SK-N-SH (cell line): ENCODE data around the gene ITM2B. TPM values are rescaled to one million over a fixed set of nuclear protein-coding genes. Genes with fewer than 3 reads are reported as not detected.

Experiments
- CTCF ChIA-PET: fragments of 300-600, 350-600 bp; formaldehyde crosslinking; extraction: SDS; loops from one replicate; lab custom pipeline; 2021; lab: Yijun Ruan, JAX
- POLR2A ChIA-PET: fragments of 350-600 bp; sonication (Branson Sonifier 250); formaldehyde crosslinking; extraction: SDS; loops from one replicate; lab custom pipeline; 2020; ENCODE audit warnings: antibody characterized with exemption, inconsistent platforms; lab: Yijun Ruan, JAX
- DNase-seq: peaks from one replicate; pipeline ENCODE4 v3.0.0; 2012
- H2AFZ ChIP-seq: fragments of 200-600 bp; sonication (generic); 2 replicates; pipeline ENCODE4 v1.8.1; 2016; ENCODE audit warnings: antibody characterized with exemption, mild to moderate bottlenecking, low read depth
- H3F3A ChIP-seq: fragments of 200-600 bp; sonication (generic); replicated peaks from 2 replicates; pipeline ENCODE3; 2016; ENCODE audit warnings: antibody characterized with exemption, mild to moderate bottlenecking; ENCODE audit not compliant: insufficient read depth
- H3K27ac ChIP-seq, 2 experiments: fragments of 200-500 bp in 1 of 2; fragments of 200-600 bp in 1 of 2; sonication (Bioruptor generic) in 1 of 2; sonication (generic), shearing (Covaris generic) in 1 of 2; 2 replicates each; pipeline versions ENCODE4 v1.5.1 to v1.6.1; 2014 to 2016; ENCODE audit warnings: low read depth in 2 of 2, inconsistent platforms in 1 of 2, low read length in 1 of 2, mild to moderate bottlenecking in 1 of 2, mixed read lengths in 1 of 2
- H3K27me3 ChIP-seq: fragments of 200-600 bp; sonication (generic), shearing (Covaris generic); 2 replicates; pipeline ENCODE4 v1.6.1; 2016; ENCODE audit warnings: mixed run types; ENCODE audit not compliant: insufficient read depth
- H3K36me3 ChIP-seq, 2 experiments: fragments of 200-500 bp in 1 of 2; fragments of 200-600 bp in 1 of 2; sonication (Bioruptor generic) in 1 of 2; sonication (generic) in 1 of 2; replicated peaks in 1 of 2; 2 replicates each; pipeline versions ENCODE3 to v1.5.1; 2014 to 2016; ENCODE audit warnings: low read length in 1 of 2, mild to moderate bottlenecking in 1 of 2; ENCODE audit not compliant: insufficient read depth in 2 of 2, control insufficient read depth in 1 of 2
- H3K4me1 ChIP-seq, 2 experiments: fragments of 200-500 bp in 1 of 2; fragments of 200-600 bp in 1 of 2; sonication (Bioruptor generic) in 1 of 2; sonication (generic), shearing (Covaris generic) in 1 of 2; 2 replicates each; pipeline versions ENCODE4 v1.5.1 to v1.6.1; 2014 to 2016; ENCODE audit warnings: low read depth in 1 of 2, low read length in 1 of 2, mixed run types in 1 of 2; ENCODE audit not compliant: insufficient read depth in 2 of 2, control insufficient read depth in 1 of 2
- H3K4me2 ChIP-seq: fragments of 200-600 bp; sonication (generic), shearing (Covaris generic); 2 replicates; pipeline ENCODE4 v1.6.1; 2017; ENCODE audit warnings: mixed run types
- H3K4me3 ChIP-seq, 2 experiments: fragments of 200-500 bp in 1 of 2; fragments of 200-600 bp in 1 of 2; sonication (Bioruptor generic) in 1 of 2; sonication (generic), shearing (Covaris generic) in 1 of 2; 2 replicates each; pipeline versions ENCODE4 v1.5.1 to v1.8.1; 2014 to 2016; ENCODE audit warnings: low read depth in 2 of 2, inconsistent platforms in 1 of 2, low read length in 1 of 2, mild to moderate bottlenecking in 1 of 2, mixed read lengths in 1 of 2, moderate library complexity in 1 of 2
- H3K79me2 ChIP-seq: fragments of 200-600 bp; sonication (generic); 2 replicates; pipeline ENCODE4 v1.8.1; 2017; ENCODE audit warnings: mild to moderate bottlenecking; ENCODE audit not compliant: insufficient read depth
- H3K9ac ChIP-seq: fragments of 200-600 bp; sonication (generic); 2 replicates; pipeline ENCODE4 v1.6.1; 2017; ENCODE audit warnings: mixed run types
- H3K9me2 ChIP-seq: fragments of 200-600 bp; sonication (generic); 2 replicates; pipeline ENCODE4 v1.6.1; 2017; ENCODE audit warnings: mixed run types
- H3K9me3 ChIP-seq: fragments of 200-600 bp; sonication (generic); 2 replicates; pipeline ENCODE4 v1.6.1; 2017; ENCODE audit warnings: mixed run types, mild to moderate bottlenecking, moderate library complexity
- H4K20me1 ChIP-seq: fragments of 200-600 bp; sonication (generic); 2 replicates; pipeline ENCODE4 v1.6.1; 2017; ENCODE audit warnings: mild to moderate bottlenecking, mixed run types; ENCODE audit not compliant: insufficient read depth
- CHD2 ChIP-seq: fragments of 150-350 bp; IDR thresholded peaks from 2 replicates; pipeline ENCODE4 v1.6.1; 2018; ENCODE audit warnings: low read length; ENCODE audit not compliant: partially characterized antibody
- ELF1 ChIP-seq: IDR thresholded peaks from 2 replicates; pipeline ENCODE4 v1.4.0; 2012
- EZH2phosphoT487 ChIP-seq: fragments of 200-600 bp; sonication (generic); IDR thresholded peaks from 2 replicates; pipeline ENCODE4 v1.6.1; 2017; ENCODE audit warnings: low read depth, mixed run types, mild to moderate bottlenecking, antibody characterized with exemption, moderate library complexity, borderline replicate concordance
- FOXM1 ChIP-seq: IDR thresholded peaks from 2 replicates; pipeline ENCODE4 v1.4.0; 2012; ENCODE audit warnings: low read depth, mild to moderate bottlenecking
- GABPA ChIP-seq: IDR thresholded peaks from 2 replicates; pipeline ENCODE4 v1.4.0; 2012; ENCODE audit warnings: low read depth, mild to moderate bottlenecking
- GATA2 ChIP-seq: sonication (generic); formaldehyde crosslinking; IDR thresholded peaks from 2 replicates; pipeline ENCODE4 v1.5.0; 2020; ENCODE audit warnings: mild to moderate bottlenecking, missing genetic modification reagents
- IRF3 ChIP-seq: fragments of 150-350 bp; IDR thresholded peaks from 2 replicates; pipeline ENCODE4 v1.6.1; 2016; ENCODE audit warnings: mild to moderate bottlenecking, low read depth, low read length
- MEF2A ChIP-seq: IDR thresholded peaks from 2 replicates; pipeline ENCODE4 v1.4.0; 2012; ENCODE audit warnings: low read depth, borderline replicate concordance
- NFIC ChIP-seq: IDR thresholded peaks from 2 replicates; pipeline ENCODE4 v1.4.0; 2012; ENCODE audit warnings: borderline replicate concordance
- NRF1 ChIP-seq: IDR thresholded peaks from 2 replicates; pipeline ENCODE4 v1.6.1; 2012; ENCODE audit warnings: low read depth, mild to moderate bottlenecking, low read length
- RCOR1 ChIP-seq: fragments of 150-350 bp; IDR thresholded peaks from 2 replicates; pipeline ENCODE4 v1.6.1; 2017; ENCODE audit warnings: antibody characterized with exemption, low read length
- REST ChIP-seq: IDR thresholded peaks from 2 replicates; pipeline ENCODE4 v1.6.1; 2012; ENCODE audit warnings: mild to moderate bottlenecking, low read depth, low read length, moderate library complexity
- RFX5 ChIP-seq: IDR thresholded peaks from 2 replicates; pipeline ENCODE4 v1.6.1; 2012; ENCODE audit warnings: mild to moderate bottlenecking, improper control_type of control experiment, low read length
- SIN3A ChIP-seq: IDR thresholded peaks from 2 replicates; pipeline ENCODE4 v1.6.1; 2012; ENCODE audit warnings: low read depth, mild to moderate bottlenecking, low read length, moderate library complexity, borderline replicate concordance
- SMC3 ChIP-seq: IDR thresholded peaks from 2 replicates; pipeline ENCODE4 v1.6.1; 2012; ENCODE audit warnings: low read depth, low read length, improper control_type of control experiment
- TEAD4 ChIP-seq: IDR thresholded peaks from 2 replicates; pipeline ENCODE4 v1.4.0; 2012; ENCODE audit warnings: mild to moderate bottlenecking, borderline replicate concordance; ENCODE audit not compliant: insufficient read depth
- USF1 ChIP-seq: IDR thresholded peaks from 2 replicates; pipeline ENCODE4 v1.4.0; 2012; ENCODE audit warnings: low read depth, borderline replicate concordance
- YY1 ChIP-seq: IDR thresholded peaks from 2 replicates; pipeline ENCODE4 v1.4.0; 2012; ENCODE audit warnings: low read depth, mild to moderate bottlenecking
- ZBTB33 ChIP-seq: IDR thresholded peaks from 2 replicates; pipeline ENCODE4 v1.4.0; 2012; ENCODE audit warnings: low read depth, borderline replicate concordance
- WGBS: methylation state at CpG from one replicate; pipeline ENCODE4 v1.1.6; 2017; ENCODE audit warnings: low lambda C conversion rate; 5-methylcytosine and 5-hydroxymethylcytosine counted together
- polyA plus RNA-seq, 3 experiments: library from polyadenylated mRNA; depleted of rRNA; stranded (reverse); fragments of >200 nt; gene quantifications; 2 replicates each; pipeline ENCODE4 v1.2.3, GENCODE V29; 2012

The ITM2B gene
- polyA plus RNA-seq, 1 of the 3 experiments (the other 2 are of a cell fraction) = 184 TPM

GRCh38 chr13:48273346-48273745 is 40.3 kb downstream of the ITM2B start:
- POLR2A ChIA-PET = no interaction called here
- Histone ChIP-seq H3K9me3 (no peaks in the 10 kb centered on the region), H3K4me1 (no peaks in the 10 kb centered on the region), H3K4me3 (no peak overlapping the region), H3K9ac (no peak overlapping the region), H3K36me3 (peaks cover 0 to 5% of the 10 kb centered on the region in 2 experiments), H3K27ac (no peak overlapping the region), H3K79me2 (no peaks in the 10 kb centered on the region), H3K4me2 (no peak overlapping the region), H4K20me1 (no peaks in the 10 kb centered on the region), H3K9me2 (no peaks in the 10 kb centered on the region), H3F3A (no peaks in the 10 kb centered on the region), H2AFZ (no peak overlapping the region), H3K27me3 (no peaks in the 10 kb centered on the region)
- no peak for DNase-seq
- CTCF ChIA-PET = interaction anchor here (0.9 kb wide), 1 partner anchor 496 kb away, joined by 3 read pairs; no protein-coding TSS in a partner anchor
- WGBS = 82% methylated on average over 4 of the region's 4 CpGs
- TF ChIP-seq TEAD4 = no peak
- TF ChIP-seq SMC3 = no peak
- no peak for TF ChIP-seq ZBTB33
- TF ChIP-seq NFIC = no peak
- no peak for TF ChIP-seq FOXM1
- no peak for TF ChIP-seq RFX5
- no peak for TF ChIP-seq NRF1
- no peak for TF ChIP-seq SIN3A
- TF ChIP-seq CHD2 = no peak
- no peak for TF ChIP-seq ELF1
- TF ChIP-seq IRF3 = no peak
- no peak for TF ChIP-seq USF1
- TF ChIP-seq MEF2A = no peak
- no peak for TF ChIP-seq EZH2phosphoT487

GRCh38 chr13:48275507-48275906 is 42.5 kb downstream of the ITM2B start:
- Histone ChIP-seq H4K20me1 (no peaks in the 10 kb centered on the region), H3K36me3 (no peaks in the 10 kb centered on the region), H3K4me1 (no peaks in the 10 kb centered on the region), H3K4me2 (no peak overlapping the region), H3K9me3 (no peaks in the 10 kb centered on the region), H3K27me3 (no peaks in the 10 kb centered on the region), H3K9ac (no peak overlapping the region), H3K9me2 (no peaks in the 10 kb centered on the region), H3K27ac (no peak overlapping the region)
- CTCF ChIA-PET = no interaction called here
- WGBS = 84% methylated on average over 4 of the region's 4 CpGs
- TF ChIP-seq FOXM1 = no peak
- TF ChIP-seq SMC3 = no peak
- no peak for TF ChIP-seq GABPA
- TF ChIP-seq NRF1 = no peak
- no peak for TF ChIP-seq YY1
- TF ChIP-seq GATA2 = no peak
- no peak for TF ChIP-seq NFIC
- no peak for TF ChIP-seq REST
- no peak for TF ChIP-seq RCOR1
- TF ChIP-seq, all 33 proteins: peak for 0
- Histone ChIP-seq H3K4me3 (no peak overlapping the region), H3K79me2 (no peaks in the 10 kb centered on the region), H3F3A (no peaks in the 10 kb centered on the region), H2AFZ (no peak overlapping the region)
- POLR2A ChIA-PET = no interaction called here
- no peak for DNase-seq
